Ammon's horn (tissue), 1 donor: ENCODE results near the gene BUD23.
"Not testable (repeated sequence)": the region's sequence is repeated elsewhere in the genome, so short reads cannot be mapped to it uniquely, and the experiment has no call there.

Experiments used
- DNase-seq: peaks from one replicate; pipeline ENCODE4 v3.0.0-alpha.2; 2016; ENCODE audit warnings: low spot score

Gene BUD23

GRCh38 chr7:73719806-73720169, 36.4 kb downstream of the BUD23 start:
- no peak for DNase-seq

- DNase-seq = not testable (repeated sequence)
These were observed 37.0 kb downstream of the BUD23 start for GRCh38 chr7:73720443-73720842.

GRCh38 chr7:73721377-73721817, 38.0 kb downstream of the BUD23 start:
- peak; percentile 78 for DNase-seq

GRCh38 chr7:73722182-73722581, 38.8 kb downstream of the BUD23 start:
- DNase-seq = not testable (repeated sequence)

- DNase-seq = no peak
These were observed 39.4 kb downstream of the BUD23 start for GRCh38 chr7:73722785-73723184.

GRCh38 chr7:73723813-73724212, 40.4 kb downstream of the BUD23 start:
- DNase-seq = no peak

GRCh38 chr7:73726083-73726466, 42.7 kb downstream of the BUD23 start:
- no peak for DNase-seq

GRCh38 chr7:73727952-73728351, 44.6 kb downstream of the BUD23 start:
- DNase-seq = no peak

- DNase-seq = no peak
These were observed 45.2 kb downstream of the BUD23 start for GRCh38 chr7:73728551-73728950.

GRCh38 chr7:73730485-73730884, 47.1 kb downstream of the BUD23 start:
- DNase-seq = no peak

- no peak for DNase-seq
These were observed 49.0 kb downstream of the BUD23 start for GRCh38 chr7:73732397-73732796.

GRCh38 chr7:73734619-73735527, 51.5 kb downstream of the BUD23 start:
- peak; percentile 64 for DNase-seq

GRCh38 chr7:73735528-73735905, 52.1 kb downstream of the BUD23 start:
- DNase-seq = no peak

GRCh38 chr7:73736885-73737284, 53.5 kb downstream of the BUD23 start:
- DNase-seq = no peak

- no peak for DNase-seq
These were observed 54.3 kb downstream of the BUD23 start for GRCh38 chr7:73737491-73738219.

- DNase-seq = peak; percentile 43
These were observed 54.8 kb downstream of the BUD23 start for GRCh38 chr7:73738220-73738611.

GRCh38 chr7:73738612-73739386, 55.4 kb downstream of the BUD23 start, which contains the start of gene ABHD11:
ABHD11 (minus strand) TSS chr7:73738802; CDS start chr7:73738770, 32 bp downstream.
- peak; percentile 98 for DNase-seq

GRCh38 chr7:73739387-73739767, 56.0 kb downstream of the BUD23 start:
- DNase-seq = no peak

GRCh38 chr7:73740212-73740611, 56.8 kb downstream of the BUD23 start:
- no peak for DNase-seq

- DNase-seq = no peak
These were observed 57.4 kb downstream of the BUD23 start for GRCh38 chr7:73740771-73741170.

- no peak for DNase-seq
These were observed 58.2 kb downstream of the BUD23 start for GRCh38 chr7:73741600-73741999.

- no peak for DNase-seq
These were observed 58.9 kb downstream of the BUD23 start for GRCh38 chr7:73742338-73742752.
